Measurements from ENCODE around the gene ZDHHC14.

ZDHHC14 gene

GRCh38 chr6:157530126-157530525 lies 149.1 kb downstream of the ZDHHC14 start:
- H3K4me3 ChIP-seq (replicated peaks; ENCODE audit: low read depth, low read length): no peak overlapping the region
- TF ChIP-seq CTCF (IDR thresholded peaks at IDR 0.05; ENCODE audit: low read depth, low read length, missing control alignments): no peak
- no peak for DNase-seq (ENCODE audit: extremely low read depth, low read depth)

DNA sequence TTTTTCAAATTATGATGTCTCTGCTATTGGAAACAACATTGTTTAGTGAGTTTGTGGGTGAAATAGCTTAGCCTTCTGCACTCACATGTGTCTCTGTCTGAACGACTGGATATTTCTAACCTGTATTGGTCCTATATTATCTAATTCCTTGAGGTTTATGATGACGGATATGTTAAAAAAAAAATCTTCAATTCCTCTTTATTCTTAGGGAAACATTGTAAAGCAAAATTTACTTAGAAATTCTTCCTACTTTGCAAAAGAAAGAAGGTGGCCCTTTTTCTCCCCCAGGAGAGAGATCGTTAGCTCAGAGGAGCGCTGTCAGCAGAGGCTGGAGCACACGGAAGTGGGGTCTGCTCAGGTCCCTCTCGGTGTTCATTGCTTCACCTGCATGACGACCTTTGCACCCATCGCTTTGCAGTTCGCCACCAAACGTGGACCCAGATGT lies 149.8 kb downstream of the ZDHHC14 start:
- no peak for DNase-seq (ENCODE audit: extremely low read depth, low read depth)
- no peak for TF ChIP-seq CTCF (IDR thresholded peaks at IDR 0.05; ENCODE audit: low read depth, low read length, missing control alignments)

DNA sequence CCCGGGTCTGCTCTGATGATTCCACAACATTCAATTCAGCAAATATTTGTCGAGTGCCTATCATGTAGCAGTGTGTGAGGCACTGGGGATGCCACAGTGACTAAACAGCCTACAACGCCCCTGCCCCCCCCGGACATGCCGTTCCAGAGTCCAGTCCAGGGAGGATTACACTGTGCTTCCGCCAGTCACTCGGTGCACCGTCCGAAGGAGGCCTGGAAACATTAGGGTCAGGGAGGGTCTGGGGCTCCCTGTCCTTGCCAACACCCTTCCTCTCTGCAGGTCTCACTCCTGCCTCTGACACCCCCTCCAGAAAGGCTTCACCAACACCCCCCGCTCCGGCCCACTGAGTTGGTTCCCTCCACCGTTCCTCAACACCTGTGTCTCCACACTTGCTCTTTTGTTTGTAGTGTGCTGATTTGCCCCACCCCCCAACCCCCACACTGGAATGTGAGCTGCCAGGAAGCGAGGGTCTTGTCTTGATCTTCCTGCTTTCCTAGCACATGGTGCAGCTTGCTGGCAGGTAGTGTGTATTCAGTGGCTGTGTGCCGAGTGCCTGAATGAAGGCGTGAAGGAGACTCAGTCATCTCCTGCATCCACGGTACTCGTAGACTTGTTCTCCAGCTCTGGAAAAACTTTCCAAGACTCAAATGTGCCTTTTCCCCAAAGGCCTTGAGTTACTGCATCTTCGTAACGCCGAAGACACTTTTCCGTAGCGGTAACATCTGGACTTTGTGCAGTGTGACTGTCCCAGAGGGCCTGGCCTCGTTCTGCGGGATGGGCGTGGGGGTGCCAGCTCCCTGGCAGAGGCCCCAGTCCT lies 150.4 kb downstream of the ZDHHC14 start:
- no peak for TF ChIP-seq CTCF (IDR thresholded peaks at IDR 0.05; ENCODE audit: low read depth, low read length, missing control alignments)
- H3K4me3 ChIP-seq (replicated peaks; ENCODE audit: low read depth, low read length): no peak overlapping the region
- no peak for DNase-seq (ENCODE audit: extremely low read depth, low read depth)

More for the DNA sequence above, 149.8 kb downstream of the ZDHHC14 start:
- H3K4me3 ChIP-seq (replicated peaks; ENCODE audit: low read depth, low read length): no peak overlapping the region

GRCh38 chr6:157531986-157532365 lies 151.0 kb downstream of the ZDHHC14 start:
- DNase-seq (ENCODE audit: extremely low read depth, low read depth): no peak
- H3K4me3 ChIP-seq (replicated peaks; ENCODE audit: low read depth, low read length): no peak overlapping the region
- TF ChIP-seq CTCF (IDR thresholded peaks at IDR 0.05; ENCODE audit: low read depth, low read length, missing control alignments): no peak

- H3K4me3 ChIP-seq (replicated peaks; ENCODE audit: low read depth, low read length): no peak overlapping the region
- TF ChIP-seq CTCF (IDR thresholded peaks at IDR 0.05; ENCODE audit: low read depth, low read length, missing control alignments): no peak
- DNase-seq (ENCODE audit: extremely low read depth, low read depth): no peak
Measured at GRCh38 chr6:157533048-157533871, 152.3 kb downstream of the ZDHHC14 start.

DNA sequence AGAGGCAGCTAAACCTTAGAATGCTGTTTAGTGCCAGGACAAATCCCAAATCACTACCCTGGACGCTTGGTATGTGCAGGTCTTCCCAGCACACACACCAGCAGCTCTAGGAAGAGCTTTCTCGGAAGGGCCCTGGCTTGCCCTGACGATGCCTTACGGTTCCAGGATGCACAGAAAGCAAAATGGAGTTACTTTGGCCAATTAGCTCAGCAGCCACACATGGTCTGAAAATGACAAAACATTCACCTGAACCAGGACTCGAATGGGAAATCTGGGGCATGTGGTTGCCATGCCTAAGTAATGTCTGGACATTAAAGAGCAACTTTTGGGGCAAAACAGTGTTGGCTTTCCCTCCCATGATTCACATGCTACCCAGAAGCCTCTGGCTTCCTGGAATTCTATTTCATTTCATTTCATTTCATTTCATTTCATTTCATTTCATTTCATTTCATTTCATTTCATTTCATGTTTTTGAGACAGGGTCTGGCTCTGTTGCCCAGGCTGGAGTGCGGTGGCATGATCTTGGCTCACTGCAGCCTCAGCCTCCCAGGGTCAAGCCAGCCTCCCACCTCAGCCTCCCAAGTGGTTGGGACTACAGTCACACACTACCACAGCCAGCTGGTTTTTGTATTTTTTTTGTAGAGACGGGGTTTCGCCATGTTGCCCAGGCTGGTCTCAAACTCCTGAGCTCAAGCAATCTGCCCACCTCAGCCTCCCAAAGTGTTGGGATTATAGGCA lies 153.3 kb downstream of the ZDHHC14 start:
- H3K4me3 ChIP-seq (replicated peaks; ENCODE audit: low read depth, low read length): no peak overlapping the region
- no peak for DNase-seq (ENCODE audit: extremely low read depth, low read depth)
- no peak for TF ChIP-seq CTCF (IDR thresholded peaks at IDR 0.05; ENCODE audit: low read depth, low read length, missing control alignments)

All from HFF-Myc (cell line).